GM21447 (cell line): ENCODE data around the gene COL18A1.

Experiments
- ATAC-seq: cut with Tn5 transposase; IDR thresholded peaks from one replicate; pipeline ENCODE4 v1.9.1; 2021; ENCODE audit not compliant: unreplicated experiment

The COL18A1 gene

DNA sequence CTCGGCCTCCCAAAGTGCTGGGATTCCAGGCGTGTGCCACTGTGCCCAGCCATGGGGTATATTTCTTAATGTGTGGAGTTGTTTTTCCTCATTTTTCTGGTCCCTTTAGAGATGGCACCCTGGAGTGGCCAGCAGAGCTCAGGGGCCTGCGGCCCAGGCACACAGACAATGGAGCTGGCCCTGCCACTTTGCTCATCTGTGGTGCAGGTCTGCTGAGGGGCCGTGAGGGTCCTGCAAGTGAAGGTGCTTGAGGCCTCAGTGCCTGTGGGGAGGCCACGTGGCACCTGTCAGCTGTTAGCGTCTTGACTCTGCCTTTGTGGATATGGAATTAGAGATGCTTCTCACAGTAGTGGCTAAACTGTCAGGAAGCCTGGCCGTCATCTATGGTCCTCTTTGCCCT lies 7.5 kb downstream of the COL18A1 start:
- no peak for ATAC-seq

DNA sequence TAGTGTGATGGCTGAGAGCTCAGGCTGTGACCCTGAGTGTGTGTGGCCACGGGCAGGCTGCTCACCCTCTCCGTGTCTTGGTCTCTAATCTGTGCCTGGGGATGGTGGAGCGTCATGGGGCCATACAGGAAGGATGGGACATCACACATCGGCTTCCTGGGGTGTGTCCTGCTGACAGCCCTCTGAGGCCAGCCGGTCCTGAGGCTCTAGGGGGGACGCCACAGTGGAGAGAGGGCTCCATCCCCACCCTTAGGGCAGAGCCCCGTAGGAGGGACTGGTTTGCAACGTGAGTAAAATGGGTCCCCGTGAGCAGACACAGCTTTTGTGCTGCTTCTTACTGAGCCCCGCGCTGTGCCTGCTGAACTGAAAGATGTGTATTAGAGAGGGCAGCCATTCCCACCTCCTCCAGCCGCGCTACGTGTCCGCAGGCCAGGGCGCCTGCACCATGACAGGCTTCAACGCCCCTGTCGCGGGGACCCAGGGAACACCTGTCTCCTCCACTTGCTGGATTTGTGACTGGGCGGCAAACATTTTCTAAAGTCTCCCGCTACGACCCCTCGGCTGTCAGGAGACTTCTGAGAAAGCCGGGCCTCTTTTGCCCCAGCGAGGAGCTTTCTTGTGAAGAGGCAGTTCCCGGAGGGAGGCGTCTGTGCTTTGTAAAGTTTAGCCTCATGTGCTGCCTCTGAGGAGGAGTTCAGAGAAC lies 8.1 kb downstream of the COL18A1 start:
- no peak for ATAC-seq

DNA sequence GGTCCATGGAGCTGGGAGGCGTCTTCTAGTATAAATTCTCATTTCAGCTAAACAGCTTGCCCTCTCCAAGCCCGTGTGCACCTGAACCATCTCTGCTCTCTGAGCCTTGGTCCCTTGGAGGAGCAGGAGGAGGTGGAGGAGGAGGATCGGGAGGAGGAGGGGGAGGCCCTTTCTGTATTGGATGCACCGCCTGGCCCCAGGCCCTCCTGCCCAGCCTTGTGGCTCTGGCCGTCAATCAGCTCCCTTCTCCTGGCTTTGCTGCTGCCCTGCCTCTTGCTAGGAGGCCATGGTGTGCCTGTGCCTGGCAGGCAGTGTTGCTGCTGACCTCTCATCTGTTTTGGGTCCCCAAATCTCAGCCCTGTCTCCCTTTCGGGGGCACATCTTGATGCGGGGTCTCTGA lies 9.0 kb downstream of the COL18A1 start:
- ATAC-seq = no peak

DNA sequence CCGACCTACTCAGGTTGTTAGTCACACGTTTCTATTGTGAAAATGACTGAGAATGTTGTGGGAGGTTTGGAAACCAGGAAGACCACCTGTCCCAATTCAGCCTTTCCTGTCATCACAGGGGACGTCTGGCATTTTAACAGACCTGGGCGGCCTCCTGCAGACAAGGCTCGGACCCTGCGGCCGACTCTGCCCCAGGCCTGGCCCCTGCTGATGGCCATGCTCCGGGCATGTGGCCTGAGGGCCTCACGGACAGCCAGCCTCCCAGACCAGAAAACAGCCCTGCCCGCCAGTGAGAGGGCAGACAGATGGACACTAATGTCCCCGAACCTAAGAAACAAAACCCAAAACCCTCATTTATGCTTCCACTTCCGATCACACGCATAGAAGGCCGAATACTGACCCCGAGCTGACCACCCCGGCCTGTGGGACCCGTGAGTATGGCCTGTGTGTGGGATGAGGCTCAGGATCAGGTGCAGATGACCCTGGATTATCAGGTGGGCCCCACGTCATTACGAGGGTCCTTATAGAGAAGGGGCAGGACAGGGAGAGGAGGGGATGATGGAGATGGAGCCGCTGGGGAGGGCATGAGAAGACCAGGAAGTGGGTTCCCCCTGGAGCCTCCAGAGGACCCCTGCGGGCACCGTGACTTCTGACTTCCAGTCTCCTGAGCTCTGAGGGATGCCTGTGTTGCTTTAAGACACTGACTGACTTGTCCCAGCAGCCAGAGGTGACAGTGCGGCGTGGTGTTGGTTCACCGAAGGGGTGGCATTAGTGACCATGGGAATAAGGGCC lies 9.6 kb downstream of the COL18A1 start:
- no peak for ATAC-seq

DNA sequence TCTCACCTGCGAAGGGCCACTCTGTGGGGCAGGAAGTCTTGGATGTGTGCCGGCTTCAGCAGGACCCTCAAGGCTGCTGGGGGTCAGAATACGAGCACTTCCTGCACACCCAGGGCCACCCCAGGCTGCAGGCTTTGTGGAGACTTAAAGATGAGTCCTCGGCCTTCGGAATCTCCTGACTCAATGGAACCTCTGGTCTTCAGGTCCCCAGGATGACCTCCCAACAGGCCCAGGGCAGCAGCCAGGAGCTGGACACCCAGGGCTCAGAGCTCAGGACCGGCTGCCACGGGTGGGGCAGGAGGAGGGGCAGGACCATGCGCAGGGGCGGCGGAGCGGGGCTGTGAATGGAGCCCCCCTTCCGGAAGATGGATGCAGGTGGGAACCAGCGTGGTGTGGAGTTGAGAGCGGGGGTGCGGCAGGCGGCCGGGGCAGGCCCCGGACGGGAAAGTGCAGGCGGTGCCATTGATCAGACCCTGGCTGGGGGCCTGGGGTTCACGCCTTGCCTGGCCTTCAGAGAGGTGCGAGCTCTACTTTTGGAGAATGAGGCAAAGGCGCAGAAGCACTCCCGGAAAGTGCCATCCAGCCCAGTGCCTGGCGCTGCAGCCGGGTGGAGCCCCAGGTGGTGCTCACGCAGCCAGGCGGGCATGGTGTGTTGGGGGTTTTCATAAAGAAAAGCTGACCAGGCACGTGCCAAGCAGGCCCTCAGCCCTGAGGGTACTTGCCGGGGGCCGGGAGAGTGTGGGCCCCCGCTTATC lies 10.4 kb downstream of the COL18A1 start:
- ATAC-seq = no peak

DNA sequence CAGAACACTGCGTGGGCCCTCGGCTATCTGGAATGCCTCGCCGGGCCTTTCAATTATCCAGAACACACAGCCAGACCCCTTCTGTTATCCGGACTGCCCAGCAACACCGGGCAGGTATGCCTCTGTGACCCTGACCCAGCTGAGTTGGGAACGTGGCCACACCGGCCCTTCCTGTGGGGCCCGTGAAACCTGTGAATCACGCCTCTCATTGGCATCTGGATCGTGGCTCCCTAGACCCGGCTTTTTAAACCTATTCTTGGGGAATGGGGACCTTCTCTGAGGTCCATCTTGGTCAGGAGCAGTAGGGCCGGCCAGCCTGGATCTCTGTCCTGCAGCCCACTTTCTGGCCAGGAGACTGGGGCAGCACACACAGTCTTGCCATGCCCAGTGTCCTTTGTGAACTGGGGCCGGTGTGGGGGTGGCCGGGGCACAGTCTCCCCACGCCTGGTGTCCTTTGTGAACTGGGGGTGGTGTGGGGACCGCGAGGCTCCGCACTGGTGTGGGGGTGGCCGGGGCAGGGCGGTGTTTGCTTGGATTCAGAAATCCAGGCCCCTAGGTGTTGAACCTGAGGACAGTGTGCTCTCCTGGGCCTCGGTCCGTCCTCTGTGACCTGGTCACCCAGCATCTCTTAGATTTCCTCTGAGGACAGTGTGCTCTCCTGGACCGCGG lies 11.1 kb downstream of the COL18A1 start:
- no peak for ATAC-seq

DNA sequence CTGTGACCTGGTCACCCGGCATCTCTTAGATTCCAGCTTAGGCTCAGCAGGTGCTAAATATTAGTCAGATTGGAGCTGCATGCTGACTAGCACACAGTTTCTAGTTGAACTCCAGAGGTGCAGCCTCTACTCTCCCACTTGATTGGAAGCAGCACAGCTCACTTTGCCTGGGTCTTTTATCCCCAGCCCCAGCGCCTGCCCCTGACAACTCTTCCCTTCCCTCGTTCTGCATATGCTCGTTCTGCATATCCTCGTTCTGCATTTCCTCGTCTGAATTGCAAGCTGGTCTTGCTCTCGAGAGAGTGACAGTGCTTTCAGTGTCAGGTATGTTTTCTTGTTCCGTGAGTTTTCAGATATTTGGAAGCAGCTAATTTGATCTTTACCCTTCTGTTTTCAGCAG lies 11.7 kb downstream of the COL18A1 start:
- ATAC-seq = no peak

DNA sequence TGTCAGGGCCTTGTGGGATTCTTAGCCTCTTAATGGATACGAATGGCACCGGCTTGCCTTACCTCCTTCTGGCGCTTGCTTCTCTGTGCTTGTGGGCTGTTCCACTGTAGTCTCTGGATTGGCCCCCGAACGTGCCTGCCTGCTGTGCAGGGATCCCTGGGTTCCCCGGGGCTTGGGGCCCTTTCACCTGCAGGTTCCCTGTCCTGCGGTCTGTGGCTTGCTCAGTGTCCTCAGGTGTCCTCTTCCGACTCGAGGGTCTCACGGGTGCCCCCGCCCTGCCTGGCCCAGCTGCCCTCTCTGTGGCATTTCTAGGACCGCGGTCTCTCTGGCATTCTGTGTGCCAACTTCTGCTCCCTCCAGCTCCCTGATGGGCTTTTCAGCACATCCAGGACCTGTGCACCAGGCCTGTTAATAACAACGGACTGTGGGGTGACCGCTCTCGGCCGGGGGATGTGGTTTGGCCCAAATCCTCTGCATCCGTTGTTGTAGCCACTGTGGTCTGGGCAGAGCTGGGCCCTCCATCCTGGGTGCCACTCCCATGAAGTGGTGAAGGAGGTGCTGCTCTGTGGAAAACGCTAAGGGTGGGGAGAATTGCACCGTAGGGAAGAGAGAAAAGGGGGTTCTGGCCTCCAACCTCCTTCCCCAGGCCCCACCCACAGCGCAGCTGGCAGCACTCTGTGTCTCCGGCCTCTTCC lies 12.4 kb downstream of the COL18A1 start:
- no peak for ATAC-seq

DNA sequence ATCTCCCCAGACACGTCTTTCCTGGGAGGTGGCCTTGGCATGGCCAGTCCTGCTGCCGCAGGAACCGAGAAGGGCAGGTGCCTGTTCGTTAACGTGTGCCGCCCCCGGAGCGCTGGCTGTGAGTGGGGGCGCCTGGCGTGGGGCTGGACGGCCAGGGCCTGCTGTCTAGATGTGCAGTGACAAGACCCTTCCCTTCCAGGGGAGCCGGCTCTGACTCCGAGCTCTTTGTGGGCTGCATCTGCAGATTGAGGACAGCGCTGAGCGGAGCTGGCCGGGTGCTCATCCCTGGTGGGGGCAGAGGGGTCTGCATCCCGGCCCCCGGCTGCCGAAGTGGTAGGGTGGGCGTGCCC lies 13.0 kb downstream of the COL18A1 start:
- no peak for ATAC-seq

DNA sequence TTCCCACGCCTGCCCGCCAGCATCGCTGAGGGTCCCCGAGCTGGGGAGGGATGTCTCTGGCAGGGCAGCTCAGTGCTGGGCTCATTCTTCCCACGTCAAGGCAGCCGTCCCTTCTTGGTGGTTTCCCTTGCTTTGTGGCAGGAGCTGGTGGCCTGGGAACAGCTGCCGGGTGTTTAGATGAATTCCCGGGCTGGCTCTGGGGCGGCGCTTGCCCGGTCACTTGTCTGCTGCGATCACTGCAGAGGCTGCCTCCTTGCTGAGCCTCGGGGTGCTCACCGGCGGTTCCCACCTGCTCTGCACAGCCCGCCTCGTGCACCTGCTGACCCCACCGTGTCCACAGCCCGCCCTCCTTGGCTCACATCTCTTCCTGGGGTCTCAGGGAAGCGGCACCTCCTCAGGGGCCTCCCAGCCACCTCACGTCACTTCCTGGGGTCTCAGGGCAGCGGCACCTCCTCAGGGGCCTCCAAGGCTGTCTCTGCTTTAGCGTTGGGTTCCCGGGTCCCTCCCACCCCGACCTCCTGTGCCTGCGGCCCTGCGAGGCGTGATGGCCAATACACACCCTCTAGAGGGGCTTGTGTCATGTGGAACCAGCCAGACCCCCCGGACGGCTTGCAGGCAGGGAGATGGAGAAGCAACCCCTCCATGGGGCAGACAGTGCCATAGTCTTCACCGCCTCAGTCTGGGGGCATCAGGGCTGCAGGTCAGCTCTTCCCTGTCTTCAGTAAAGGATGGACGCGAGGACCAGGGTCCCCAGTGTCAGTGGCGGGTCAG lies 13.5 kb downstream of the COL18A1 start:
- no peak for ATAC-seq

DNA sequence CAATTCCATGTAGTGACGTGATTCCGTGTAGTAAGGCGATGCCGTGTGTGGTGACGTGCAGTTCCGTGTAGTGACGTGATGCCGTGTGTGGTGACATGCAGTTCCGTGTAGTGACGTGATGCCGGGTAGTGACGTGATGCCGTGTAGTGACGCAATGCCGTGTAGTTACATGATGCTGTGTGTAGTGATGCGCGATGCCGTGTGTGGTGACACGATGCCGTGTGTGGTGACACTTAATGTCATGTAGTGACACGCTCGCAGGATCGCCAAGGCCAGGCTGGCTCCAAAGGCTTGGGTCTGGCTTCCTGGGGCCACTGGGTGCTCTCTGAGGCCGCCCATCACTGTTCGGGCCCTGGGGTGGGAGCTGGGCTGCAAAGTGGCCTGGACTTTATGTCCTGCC lies 14.2 kb downstream of the COL18A1 start:
- ATAC-seq = no peak

DNA sequence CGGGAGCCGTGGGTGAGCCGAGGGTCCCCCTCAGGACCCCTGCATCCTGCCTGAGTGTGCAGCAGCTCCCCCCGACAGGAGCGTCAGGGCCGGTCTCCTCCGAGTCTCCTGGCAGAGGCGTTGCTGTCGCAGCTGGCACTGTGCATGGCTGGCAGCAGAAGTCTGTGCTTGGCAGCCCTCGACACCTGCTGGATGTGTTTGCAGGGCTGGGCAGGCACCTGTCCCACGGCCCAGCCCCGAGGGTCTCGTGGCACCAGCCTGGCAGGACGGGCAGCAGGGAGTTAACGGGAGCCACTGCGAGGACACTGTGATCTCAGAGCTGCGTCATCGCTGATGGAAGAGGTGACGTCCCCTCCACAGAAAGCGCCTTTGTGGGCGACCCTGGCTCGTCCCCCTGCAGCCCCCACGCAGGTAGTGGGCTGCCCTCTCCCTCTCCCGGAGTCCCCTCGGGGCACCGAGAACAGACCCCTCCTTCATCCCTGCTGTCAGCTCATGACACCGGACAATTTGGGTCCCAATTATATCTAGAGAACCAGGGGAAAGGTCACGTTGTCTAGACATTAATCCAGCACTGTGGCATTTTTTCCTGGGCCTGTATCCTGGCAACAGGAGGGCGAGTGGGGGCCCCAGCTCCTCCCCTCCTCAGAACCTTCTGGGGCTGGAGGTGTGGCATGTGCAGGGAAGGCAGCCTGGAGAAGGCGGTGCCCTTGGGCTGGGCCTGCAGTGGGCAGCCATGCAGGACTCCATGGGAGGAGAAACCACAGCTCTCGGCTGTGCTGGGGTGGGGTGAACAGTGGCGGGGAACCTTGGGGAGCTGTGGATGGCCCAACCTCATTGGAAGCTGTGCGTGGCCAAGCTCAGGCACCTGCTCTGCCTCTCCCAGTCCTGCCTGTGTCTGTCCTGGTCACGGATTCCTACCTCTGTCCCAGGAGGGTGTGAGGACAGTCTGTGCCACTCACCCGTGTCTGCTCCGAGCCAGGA lies 15.4 kb downstream of the COL18A1 start:
- ATAC-seq = no peak

DNA sequence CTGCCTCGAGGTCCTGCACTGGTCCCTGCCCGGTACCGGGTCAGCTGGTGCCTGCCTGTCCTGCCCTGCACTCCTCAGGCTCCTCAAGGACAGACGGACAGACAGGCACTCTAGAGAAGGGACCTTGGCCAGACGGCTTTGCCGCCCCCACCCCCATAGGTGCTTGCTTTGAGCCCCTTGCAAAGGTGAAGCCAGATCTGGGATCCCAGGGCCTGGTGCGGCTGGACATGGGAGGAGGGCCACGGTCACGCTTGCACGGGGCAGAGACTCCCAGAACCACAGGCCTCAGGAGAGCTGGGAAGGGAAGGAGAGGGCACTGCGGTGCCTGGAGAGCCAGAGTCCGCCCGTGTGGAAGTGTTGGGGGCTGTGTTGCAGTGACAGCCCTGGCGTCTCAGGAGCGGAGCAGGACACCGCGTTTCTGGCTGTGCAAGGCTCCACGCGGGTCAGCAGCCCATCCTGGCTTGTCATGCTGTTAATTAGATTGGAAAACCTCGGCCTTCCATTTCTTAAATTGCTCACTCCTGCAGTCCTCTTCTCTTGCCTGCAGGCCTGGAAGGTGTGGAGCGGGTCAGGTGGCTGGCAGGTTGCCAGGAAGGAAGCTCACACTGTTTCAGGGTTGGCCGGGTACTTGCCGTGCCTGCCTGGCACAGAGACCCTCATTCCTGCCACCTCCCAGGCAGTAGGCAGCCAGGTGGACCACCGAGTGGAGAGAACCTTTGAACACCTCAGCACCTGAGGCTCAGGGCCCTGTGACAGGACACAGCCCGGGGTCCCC lies 16.3 kb downstream of the COL18A1 start:
- no peak for ATAC-seq

DNA sequence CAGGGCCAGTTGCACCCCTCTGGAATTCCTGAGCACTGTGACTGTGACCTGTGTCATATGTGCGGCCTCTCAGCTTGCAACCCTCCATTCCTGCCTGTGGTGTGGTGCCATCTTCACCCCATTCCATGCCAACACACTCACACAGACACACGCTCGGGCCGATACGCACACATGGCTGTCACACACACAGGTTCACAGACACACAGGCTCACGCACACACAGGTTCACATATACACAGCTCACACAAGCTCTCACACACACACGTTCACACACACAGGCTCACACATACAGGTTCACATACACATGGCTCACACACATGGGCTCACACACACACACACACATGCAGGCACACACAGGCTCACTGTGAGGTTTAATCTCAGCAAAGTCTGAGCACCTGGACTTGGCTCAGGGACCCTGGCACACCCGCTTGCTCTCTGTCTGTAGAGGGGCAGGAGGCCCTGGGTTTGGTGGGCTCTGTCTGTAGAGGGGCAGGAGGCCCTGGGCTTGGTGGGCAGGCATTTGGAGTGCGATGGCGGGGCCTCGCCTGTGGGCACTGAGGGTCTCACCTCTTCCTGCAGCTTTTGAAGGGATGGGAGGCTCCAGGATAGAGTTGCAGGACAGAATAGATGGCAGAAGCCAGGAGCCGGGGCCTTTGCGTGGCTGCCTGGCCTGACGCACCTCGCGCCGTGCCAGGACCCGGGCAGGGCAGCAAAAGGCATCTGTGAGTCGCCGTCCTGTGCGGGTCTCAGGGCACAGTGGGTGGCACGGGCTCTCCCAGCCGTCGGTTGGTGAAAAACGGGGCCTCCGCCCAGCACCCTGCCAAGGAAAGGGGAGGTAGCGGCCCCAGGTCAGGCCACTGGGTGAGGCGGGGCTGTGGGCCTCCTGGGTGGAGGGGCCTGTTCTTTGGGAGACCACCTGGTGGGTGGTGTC lies 17.1 kb downstream of the COL18A1 start:
- ATAC-seq = no peak

DNA sequence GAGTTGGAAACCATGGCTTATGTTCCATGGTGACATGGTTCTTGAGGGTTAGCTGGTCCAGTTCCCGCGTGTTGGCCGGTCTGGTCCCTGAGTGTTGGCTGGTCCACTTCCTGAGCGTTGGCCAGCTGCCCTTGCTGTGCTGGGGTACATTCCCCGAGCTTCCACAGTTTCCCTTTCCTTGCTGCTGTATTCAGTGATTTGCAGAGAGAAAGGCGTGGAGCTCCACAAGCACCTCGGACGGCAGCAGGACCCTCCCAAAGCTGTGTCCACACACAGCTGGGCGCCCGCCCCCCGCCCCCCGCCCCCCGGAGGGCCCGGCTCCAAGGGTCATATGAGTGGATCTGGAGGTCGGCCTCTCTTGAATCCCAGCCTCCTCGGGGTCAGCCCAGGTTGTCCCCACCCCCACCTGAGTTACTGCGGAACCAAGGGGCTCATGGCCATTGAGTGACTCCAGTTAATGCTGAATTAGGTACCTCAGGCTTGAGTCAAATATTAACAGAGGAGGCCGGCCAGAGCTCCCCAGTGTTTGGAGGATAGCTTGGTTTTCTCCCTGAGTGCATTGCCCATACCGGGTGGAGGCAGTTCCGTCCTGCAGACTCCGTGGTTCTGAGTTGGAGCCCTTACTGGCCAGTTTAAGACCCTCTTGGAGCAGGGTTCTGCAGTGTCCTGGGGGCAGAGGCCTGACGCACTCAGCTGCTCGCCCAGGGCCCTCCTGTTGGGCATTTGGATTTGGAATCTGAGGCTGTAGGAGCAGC lies 18.4 kb downstream of the COL18A1 start:
- no peak for ATAC-seq
